Measurements from ENCODE around the gene NME7.

NME7 gene

DNA sequence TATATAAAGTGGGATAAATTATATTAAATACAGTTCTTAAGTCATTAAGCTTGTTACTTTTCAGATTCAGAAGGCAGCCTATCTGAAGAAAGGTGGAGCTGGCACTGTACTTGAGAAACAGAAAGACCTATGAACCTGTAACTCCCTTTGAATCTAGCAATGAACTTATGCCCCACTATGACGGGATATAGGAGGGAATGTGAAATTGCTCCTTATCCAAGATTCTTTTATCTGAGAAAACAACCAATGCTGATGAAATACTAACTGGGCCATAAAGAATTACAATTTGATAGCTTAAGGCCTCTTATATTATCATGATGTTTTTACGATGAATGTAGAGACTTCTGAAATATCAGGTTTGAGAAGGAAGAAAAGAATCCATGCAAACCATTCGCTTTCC, 211.0 kb downstream of the NME7 start:
- no peak for DNase-seq (ENCODE audit: low read depth, low spot score)

DNA sequence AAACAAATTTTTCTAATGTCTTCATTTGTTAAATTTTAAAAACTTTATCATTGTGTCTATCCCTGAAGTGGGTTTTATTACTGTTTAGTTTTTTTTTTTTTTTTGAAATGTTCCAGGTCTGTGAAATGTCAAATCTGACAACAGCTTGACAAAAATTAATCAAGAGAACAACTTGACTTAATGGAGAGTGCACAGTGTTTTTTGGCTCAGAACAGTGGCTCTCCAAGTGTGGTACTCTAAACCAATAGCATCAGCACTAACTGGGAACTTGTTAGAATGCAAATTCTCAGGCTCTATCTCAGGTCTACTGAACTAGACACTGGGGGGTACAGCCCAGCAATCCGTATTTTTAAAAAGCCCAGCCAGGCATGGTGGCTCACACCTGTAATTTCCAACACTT, 211.9 kb downstream of the NME7 start:
- no peak for DNase-seq (ENCODE audit: low read depth, low spot score)

DNA sequence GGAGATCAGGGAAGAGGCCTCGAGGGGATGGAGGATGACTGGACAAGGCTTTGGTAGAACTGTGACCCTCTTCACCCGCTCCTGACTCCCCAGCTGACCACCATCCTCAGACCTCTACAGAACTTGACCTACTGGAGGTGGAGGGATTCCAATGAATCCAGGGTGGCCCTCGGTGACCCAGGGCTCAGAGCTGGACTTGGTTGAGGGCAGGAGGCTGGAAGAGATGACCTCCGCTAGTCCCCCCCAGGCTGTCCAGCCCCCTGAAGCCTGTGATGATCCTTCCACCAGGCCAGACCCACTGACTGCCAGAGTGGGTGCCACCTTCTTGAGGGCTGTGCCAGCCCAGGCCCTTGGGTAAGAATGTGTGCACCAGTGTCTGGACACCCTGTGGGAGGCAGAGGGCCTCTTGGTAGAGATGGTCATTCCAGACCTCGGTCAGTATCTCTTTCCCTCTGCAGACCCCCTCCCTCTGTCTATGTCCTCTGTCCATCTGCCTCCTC, 216.2 kb downstream of the NME7 start:
- DNase-seq (ENCODE audit: low read depth, low spot score) = no peak

DNA sequence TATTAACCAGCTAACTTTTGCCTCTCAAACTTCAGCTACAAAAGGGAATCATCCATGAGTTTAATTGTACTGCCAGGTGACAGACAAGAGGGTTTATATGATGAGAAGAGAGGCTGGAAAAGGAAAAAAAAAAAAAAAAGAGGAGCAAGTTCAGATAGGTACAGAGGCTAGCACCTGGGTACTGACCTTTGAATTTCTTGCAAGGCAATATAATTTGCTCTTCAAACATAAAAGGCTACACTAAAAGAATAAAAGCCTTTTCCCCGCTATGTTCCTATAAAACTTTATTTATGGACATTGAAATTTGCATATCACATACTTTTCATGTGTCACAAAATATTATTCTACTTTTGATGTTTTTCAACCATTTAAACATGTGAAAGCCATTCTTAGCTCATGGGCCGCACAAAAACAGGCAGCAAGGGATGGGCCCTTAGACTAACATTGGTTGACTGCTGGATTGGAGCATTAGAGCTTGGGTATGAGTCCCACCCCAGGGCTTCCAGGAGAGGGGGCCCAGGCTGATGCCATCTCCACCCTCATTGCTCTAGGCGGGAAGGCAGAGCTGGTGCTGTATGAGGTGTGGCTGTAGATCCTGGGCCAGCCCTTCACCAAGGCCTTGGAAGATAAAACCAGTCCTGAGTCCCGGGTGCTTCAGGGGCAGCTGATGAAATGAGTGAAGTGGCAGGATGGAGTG, 216.8 kb downstream of the NME7 start:
- no peak for DNase-seq (ENCODE audit: low read depth, low spot score)

DNA sequence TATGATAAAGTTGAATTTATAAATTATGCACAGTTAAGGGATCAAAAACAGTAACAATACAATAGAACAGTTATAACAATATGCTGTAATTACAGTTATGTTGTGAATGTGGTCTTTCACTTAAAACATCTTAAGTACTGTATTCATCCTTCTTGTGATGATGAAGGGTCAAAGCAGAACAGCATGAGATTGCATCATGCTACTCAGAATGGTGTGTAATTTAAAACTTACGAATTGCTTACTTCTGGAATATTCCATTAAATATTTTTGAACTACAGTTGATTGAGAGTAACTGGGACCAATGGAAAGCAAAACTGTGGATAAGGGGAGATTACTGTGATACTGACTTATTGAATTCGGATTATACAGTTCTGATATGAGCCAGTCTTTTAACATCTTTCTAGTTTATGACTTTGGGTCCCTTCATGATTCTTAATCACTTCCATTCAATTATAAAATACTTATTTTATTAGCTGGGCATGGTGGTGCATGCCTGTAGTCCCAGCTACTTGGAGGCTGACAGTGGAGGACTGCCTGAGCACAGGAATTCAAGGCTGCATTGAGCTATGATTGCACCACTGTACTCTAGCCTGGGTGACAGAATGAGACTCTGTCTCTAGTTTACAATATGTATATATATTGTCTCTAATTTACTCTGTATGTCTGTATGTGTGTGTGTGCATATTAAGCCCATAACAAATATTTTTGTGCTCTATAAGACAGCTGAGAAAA, 217.9 kb downstream of the NME7 start:
- DNase-seq (ENCODE audit: low read depth, low spot score) = no peak

DNA sequence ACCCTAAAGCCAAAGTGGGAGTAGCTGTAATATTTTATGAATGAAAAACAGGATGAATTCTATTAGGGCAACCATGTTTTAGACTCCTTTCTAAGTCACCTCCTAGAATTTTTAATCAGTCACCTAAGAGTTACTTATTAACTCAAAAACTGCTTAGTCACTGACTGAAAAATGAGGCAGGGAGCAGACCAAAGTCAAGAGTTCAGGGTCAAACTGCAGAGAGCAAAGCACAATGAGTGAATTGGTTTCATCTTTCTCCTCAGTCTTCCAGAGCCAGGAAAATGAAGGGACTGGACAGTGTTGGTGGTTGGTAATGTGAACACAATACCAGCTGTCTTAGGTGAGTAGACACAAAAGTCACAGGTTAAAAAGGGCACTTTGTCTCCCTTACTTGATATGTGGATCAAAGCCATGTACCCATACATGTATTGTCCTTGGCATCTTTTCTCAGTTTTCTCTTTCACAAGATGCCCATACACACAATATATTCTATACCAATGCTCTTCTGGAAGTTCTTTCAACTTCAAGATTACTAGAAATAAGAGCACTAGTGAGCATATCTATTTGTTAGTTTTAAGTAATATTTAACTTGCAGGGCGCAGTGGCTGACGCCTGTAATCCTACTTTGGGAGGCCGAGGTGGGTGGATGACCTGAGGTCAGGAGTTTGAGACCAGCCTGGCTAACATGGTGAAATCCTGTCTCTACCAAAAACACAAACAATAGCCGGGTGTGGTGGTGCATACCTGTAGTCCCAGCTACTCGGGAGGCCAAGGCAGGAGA, 218.9 kb downstream of the NME7 start:
- DNase-seq (ENCODE audit: low read depth, low spot score) = no peak

DNA sequence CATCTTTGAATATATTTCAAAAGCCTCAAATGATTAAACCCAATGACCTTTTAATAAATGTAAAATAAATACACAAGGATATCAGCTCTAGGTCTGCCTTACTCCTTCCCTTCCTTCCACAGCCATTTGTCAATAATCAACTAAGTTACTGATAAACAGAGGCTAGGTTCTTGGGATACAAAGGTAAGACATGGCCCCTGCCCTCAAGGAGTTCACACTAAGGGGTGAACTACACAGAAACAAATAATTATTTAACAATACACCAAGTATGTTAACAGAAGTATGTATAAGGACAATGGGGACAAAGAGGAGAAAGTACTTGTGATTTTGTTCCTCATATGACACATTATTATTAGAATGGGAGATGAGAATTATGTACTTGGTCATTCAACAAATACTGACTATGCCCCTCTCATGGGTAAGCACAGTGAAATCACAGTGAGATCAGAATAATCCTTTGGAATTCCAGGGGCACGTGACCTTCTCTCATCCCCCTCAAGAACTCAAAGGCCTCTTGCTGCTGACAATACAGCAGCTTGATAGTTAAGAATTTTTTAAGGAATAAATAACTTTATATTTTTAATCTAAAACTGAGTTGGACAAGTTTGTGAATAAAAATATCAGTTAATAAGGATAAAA, 220.9 kb downstream of the NME7 start:
- no peak for DNase-seq (ENCODE audit: low read depth, low spot score)

DNA sequence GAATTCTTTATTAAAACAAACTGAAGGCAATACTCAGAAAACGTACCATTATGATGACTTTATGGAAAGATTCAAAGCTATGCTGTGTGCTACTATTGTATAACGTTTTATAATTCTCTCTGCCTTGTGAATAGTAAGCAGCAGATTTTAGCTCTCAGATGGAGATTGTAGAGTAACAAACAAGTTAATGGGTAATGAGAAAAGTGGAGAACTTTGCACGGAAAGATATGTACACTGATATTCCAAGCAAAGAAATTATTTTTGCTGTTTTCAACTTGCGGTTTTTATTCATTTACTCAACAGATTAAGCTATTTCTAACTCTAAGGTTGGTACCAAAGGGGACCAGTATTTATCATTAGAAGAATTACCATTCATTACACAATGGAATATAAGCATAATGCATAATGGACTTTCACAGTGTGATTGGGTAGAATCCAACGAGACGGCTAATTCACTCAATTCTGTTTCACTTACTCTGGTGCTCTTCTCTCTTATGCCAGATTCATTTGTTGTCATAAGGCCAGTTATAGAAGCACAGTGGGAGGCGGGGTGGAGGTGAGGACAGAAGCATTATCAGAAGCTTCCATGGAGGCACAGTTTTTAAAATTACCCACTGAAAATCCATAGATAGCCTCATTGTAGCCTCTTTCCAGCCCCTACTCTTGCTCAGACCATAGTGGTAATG, 222.5 kb downstream of the NME7 start:
- no peak for DNase-seq (ENCODE audit: low read depth, low spot score)

DNA sequence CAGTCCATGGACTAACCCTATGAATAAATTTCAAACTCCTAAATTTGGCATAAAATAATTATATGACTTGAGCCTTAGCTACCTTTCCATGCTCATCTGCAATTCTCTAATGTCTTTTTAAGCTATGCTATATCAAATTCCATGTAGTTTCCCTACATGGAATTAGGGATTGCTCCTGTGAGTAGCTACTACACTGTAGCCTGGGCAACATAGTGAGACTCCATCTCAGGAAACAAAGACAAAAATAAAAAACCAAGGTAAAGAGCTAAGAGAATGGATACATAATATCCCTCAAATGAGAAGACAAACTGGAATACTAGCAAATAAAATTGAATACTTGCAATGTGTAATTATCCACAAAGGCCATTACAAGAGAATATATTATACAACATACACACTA, 223.6 kb downstream of the NME7 start:
- no peak for DNase-seq (ENCODE audit: low read depth, low spot score)

DNA sequence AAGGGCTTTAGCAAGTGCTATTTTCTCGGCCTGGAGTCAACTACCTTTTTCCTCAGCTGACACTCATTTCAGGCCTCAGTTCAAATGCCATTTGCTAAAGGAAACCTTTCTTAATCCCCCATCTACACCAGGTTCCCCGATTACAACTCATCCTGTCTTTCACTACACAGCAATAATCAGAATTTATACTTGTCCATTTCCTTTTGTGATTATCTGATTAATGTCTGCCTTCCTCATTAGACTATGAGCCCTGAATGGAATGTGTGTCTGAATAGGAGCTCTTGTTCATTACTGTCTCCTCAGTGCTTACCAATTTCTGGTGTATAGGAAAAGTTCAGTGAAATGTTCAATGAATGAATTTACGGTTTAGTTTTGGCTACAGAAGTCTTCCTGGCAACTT, 224.3 kb downstream of the NME7 start:
- DNase-seq (ENCODE audit: low read depth, low spot score) = no peak

DNA sequence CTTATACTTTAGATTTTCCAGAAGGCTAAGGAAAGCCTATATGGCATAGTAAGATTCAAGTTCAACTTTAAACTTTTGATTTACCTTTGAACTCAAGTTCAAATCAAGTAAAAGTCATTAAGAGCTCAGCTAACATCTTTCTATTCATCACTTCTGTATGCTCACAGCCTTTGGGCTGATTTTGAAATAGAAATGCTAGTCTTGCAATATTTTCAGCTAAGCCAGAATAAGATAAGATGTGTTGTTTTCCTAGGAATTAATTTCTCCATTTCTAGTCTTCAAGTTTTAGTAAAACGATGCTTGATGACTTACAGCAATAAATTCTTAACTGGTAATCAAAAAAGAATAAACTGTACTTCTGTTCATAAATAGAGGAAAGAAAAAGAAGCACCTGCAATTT, 225.5 kb downstream of the NME7 start:
- DNase-seq (ENCODE audit: low read depth, low spot score) = no peak

DNA sequence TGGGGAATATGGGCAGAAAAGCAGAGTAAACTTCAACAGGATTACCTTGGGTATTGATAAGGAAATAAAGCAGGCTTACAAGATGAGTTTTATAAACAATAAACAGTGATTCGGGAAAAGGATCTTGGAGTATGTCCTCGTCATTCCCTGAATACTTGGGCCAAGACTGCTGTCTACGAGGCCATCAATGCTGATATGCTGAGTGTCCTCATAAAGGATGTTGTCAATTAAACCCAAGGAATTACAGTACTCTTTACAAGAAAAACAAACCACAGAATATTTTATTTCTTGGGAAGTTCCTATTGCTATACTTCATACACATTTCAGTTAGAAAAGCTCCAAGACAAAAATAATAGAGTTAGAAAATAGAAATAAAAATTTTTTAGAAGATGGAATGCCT, 226.2 kb downstream of the NME7 start:
- DNase-seq (ENCODE audit: low read depth, low spot score) = no peak

DNA sequence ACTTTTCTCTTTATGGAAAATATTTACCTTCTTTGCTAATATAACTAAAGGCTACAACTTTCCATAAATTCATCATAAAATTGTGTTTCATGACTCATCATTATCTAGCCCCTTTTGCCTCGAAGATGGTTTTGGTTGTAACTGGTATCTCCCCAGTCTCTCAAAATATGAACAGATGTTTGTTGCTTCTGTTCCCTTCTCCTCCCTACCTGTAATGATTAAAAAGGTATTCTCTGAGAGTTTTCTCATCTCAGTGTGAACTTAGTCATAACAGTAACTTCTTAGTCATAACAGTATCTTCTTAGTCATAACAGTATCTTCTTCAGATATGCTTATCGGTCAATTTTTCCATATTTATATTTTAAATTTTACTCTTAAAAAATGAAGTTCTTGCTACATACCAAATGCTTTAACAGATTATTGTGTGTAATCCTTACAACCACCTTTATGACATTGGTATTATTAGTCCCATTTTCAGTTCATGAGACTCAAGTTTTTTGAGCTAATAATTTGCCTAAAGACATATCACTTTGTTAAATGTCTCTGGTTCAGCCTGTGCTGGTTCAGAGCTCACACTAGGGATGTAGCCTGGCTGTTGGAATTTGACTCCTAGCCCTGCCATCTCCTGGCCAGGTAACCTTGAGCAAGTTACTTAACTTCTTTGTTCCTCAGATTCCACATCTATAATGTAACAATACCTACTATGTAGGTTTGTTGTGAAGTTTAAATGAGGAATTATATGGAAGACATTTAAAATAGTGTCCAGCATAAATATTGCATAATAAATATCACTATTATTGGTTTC, 228.5 kb downstream of the NME7 start:
- no peak for DNase-seq (ENCODE audit: low read depth, low spot score)

DNA sequence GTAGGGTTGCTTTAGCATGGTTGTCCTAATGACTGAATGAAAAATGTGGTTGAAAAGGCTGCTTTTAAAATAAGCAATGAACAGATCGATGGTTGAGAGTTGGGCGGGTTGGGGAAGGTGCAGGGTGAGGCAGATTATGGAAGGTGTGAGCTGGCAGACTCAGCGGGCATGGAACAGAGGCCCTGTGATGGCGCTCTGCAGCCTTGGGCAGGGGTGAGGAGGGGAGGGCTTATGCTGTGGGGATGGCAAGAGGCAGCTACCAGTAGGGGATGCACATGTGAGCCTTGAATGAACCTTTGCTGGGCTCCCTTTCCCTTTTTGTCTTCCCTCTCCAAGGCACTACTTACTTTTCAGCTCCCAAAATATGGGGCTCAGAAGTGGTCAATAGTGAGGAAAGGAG, 230.2 kb downstream of the NME7 start:
- no peak for DNase-seq (ENCODE audit: low read depth, low spot score)

DNA sequence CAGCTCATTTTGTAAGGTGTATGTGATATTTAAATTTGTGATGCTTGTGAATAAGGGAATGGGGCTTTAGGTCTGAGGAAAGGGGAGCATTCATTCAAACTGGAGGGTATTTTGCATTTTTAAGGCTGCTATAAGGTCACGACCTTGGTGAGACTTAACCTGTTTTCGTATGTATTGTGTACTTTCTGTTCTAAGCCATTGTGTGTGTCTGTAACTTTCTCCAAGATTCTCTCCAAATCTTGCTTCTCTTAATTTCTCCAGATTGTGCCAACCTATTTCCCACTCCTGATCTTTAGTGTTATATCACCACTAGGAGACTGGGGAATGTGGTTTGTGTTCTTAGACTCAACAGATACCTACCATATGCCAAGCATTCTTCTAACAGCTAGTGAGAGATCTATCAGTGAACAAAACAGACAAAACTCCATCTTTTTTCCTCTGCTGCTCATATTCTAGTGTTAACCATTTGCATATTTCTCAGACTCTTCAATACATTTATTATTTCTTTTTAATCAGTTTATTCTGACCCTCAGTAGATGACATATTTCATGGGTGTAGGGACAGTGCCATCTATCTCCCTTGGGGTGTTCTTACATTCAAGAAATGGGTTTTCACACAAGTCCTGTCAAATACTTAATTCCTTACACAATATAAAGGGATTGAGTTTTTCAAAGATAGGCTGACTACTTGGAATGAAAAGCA, 233.6 kb downstream of the NME7 start:
- no peak for DNase-seq (ENCODE audit: low read depth, low spot score)

DNA sequence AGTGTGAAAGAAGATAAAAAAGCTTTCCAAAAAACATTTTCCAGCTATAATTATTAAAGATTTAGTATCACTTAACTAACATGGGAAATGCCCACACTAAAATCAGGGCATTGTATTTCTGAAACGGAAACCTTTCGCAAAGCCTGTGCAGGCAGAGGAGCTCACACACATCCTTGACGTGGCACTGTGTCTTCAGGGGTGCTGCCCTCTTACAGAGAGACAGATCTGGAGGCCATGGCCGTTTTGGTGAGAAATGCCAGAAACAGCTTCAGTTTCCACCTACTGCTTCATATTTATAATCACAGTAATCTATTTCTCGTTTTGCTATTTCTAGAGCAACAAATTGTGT, 234.4 kb downstream of the NME7 start:
- no peak for DNase-seq (ENCODE audit: low read depth, low spot score)

DNA sequence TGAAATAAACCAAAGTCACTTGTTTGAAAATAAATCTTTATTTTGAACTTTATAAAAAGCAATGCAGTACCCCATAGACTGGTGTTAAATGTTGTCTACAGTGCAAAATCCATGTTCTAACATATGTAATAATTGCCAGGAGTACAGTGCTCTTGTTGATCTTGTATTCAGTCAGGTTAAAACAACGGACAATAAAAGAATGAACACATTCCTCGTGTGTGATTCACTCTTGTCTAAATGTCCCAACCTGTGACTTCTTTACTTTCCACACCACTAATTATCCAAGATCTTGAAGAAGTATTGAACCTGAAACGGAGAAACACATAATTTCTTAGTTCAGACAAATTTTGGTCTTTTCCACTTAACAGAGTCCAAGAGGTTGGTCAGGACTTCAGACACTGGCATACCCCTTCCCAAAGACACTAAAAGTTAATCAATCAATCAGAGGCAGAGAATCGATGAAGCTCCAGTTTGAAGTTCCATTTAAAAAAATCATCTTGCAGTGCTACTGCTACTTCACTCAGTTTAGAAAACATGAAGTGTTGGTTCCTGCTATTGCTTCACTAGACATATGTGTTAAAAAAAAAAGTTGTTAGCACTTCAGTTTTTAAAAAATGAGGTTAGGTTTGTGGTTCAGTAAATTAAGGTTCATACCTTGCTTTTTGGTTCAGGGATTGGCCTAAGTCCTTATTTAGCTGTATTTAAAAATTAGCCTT, 234.9 kb downstream of the NME7 start:
- DNase-seq (ENCODE audit: low read depth, low spot score) = no peak

DNA sequence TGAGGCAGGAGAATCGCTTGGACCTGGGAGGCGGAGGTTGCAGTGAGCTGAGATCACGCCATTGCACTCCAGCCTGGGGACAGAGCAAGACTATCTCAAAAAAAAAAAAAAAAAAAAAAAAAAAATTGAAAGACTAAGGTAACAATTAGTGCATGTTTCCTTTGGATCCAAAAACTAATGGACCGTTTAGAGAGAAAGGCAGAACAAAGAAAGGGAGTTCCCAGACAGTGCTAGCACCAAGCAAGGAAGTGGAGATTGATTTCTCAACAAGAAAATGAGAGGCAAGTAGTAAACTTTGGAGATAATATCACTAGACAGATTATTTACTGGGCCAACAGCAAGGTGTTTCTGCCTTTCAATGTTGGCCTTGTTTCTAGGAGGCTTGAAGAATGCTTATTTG, 236.9 kb downstream of the NME7 start:
- DNase-seq (ENCODE audit: low read depth, low spot score) = no peak

DNA sequence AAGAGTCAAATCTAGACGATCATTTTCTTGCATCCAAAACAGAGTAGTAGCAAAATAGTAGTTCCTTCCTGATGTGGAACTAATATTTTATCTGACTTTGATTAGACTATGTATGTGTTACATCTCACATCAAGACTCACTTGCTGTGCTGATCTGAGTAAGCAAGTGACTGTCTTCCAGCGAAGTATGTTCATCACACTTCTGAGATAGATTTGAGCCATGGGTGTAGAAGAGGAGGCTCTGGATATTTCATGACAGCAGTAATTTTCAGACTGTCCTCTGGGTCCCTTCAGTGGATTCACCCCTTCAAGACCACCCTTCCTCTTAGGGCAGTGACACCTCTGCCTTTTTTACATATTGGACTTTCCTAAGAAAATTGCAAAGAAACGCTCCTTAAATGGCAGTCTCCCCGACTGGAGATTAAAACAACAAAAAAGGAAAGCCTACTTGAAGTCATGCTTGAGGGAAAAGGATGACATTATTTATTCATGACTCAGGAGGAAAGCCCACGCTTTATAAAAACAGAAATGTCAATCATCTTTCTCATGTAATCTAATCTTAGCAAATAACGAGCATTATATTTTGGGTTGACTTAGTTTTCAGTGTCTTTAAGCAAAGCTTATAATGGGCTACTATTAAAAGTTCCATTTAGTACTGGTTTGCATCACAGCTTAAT, 238.3 kb downstream of the NME7 start:
- no peak for DNase-seq (ENCODE audit: low read depth, low spot score)
